GDM1 (cell line): ENCODE measurements around the gene HIGD1C.
"Not testable (repeated sequence)": the region's sequence is repeated elsewhere in the genome, so short reads cannot be mapped to it uniquely, and the experiment has no call there.

Experiments
- DNase-seq: peaks from one replicate; lab custom pipeline; 2025; lab: John Stamatoyannopoulos, UW

Gene HIGD1C

DNA sequence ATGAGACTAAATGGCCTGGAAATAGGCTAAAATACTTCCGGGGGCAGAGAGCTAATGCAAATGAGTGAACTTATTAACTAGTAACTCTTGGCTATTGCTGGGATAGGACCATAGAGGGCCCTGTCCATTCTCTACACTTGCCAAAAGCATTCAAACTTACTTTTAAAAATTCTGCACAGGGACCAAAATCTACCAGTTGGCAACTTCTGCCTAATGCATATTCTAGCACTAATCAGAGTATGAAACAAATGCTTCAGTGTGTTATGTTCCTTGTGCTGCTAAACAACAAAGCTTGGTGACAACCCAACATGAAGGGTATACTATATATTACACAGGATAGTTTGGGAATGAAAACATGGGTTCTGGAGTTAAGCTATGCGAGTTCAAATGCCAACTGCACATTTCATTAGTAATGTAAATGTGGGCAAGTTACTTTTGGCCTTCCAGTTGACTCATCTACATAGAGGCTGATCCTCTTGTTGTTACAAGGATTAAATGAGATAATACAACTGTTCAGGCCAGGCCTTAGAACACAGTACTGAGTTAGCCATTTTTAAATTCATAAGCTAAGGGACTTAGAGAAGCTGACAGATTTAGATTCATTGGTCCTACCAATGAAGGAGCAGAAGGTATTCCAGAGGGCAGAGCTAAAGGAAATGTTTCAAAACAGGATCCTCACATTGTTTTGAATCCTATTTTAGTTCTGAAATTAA lies 32.4 kb downstream of the HIGD1C start:
- no peak for DNase-seq

DNA sequence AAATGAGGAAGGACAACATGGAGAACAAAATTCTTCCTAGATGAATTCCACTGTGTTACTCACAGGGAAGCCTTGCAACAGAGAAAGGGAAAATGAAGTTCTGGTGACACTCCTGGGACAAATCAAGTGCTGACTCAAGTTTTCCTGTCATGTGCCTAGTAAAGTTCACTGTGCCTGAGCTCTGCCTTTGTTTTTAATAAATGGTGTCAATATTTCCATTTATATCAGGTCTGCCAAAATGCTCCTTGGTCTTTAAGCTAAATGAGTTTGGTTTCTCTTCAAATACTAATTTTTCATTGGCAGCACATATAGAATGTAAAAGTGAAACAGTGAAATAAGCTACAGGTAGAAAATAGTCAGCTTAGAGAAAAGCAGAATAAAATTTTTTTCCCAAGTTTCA lies 33.0 kb downstream of the HIGD1C start:
- no peak for DNase-seq

DNA sequence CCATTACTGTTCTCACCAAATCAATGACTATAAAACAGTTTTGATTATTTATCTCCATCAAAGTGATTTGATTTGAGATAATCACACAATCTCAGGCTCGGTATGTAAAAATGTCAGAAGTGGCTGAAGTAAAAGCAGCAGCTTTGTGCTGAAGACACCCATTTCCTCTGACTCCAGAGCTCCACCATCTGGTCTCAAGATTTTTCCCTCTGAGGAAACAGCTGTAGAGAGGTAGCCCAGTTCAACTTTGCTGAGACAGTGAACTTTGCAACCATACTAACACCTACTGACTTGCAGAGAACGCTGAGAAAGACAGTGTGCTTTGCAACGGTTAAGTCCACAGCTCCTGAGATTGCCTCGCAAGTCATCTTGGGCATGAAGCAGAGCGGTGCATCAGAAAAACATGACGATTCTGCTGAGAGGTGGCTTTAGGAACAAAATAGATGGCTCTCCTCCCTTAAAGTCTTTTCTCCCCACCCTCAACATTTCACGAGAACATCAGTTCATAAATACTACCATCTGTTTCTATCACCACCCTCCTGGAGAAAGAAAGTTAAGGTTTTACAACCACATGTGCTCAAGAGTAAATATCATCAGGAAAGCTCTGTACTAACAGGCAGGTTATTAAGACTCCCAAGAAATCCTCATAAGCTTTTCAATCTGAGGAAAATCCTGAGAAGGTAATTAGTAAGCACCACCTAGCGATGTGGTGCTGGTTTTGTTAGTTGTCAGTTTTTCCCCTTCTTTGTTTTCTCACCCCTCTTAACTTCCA lies 34.8 kb downstream of the HIGD1C start:
- DNase-seq: no peak

DNA sequence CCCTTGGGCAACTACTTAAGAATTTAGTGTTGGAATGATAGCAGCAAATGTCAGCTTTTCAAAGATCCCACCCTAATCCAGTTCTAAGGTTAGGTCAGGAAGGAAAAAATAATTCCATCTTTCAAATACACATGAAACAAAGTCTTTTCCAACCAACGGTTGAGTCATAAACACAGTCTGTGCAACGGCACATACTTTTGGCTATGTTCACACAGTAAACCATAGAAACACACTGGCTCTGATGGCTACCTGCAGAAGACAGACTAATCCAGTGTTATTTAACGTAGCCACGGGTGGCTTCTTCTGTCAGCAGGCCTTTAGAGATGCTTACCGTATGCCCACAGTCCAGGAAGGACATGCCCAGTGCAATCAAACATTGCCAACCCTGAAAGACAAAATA lies 35.7 kb downstream of the HIGD1C start:
- no peak for DNase-seq

DNA sequence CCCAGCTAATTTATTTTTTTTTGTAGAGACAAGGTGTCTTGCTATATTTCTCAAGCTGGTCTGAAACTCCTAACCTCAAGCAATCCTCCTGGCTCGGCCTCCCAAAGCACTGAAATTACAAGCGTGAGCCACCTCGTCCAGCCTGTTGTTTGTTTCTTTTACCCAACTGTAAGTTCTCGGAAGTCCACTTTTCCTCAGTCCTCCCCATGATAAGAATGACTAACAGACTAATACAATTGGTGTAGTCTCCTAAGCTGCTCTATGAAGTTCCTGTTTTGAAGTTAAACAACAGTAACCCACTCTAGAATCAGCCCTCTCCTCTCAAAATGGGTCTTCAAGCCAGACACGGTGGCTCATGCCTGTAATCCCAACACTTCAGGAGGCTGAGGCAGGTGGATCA lies 36.5 kb downstream of the HIGD1C start:
- DNase-seq: no peak

DNA sequence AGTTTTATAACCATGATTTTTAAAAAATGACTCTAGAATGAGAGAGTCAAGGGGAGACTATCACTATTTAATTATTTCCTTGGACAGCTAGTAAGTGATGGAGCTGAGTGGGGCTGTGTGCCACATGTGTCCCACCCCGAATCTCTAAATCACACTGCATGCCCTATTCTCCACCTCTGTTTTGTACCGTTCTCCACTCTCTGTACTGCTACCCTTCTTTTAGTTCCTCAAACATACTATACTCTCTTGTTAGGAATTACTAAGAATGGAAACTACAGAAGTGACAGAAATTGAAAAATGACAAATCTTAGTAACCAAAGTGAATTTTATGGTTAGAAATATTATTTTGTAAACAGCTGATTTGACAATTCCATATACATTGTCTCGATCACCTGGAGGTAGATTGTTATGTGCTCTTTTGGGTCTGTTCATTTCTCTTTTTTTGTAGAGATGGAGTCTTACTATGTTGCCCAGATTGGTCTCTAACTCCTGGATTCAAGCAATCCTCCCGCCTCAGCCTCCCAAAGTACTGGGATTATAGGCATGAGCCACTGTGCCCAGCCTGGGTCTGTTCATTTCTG lies 37.9 kb downstream of the HIGD1C start:
- DNase-seq: no peak

DNA sequence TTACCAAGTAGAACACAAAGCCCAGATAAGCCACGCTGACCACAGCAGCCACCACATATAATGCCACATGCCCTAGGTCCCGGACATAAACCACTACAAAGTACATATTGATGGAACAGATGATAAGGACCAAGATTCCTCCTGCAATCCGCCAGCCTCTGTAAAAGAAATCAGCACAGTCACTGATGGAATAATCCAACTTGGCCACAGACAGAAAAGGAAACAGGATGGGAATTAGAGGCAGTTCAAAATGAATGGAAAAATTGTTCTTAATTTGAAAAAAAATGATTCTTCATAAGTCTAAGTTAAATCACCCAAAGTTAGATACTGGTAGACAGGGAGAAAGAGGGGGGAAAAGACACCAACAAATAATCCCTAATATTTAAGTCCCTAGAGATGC lies 38.4 kb downstream of the HIGD1C start:
- no peak for DNase-seq

DNA sequence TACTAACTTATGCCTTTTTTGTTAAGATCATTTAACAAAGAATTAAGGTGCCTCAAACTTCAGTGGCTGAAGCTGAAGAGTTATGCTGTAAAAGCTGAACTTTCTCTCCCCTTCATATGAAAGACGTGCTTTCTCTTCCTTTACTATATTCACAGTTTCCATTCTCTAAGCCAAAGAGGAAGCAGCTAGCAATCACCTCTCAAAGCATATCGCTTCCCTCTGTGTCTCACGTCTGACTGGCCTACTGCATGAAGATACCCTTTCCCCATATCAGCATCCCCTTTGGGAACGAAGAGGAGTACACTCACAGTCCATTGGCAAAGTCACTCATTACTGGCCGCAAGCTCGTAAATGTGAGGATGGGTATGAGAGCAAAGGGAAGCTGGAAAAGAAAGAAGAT lies 38.9 kb downstream of the HIGD1C start:
- DNase-seq: no peak

DNA sequence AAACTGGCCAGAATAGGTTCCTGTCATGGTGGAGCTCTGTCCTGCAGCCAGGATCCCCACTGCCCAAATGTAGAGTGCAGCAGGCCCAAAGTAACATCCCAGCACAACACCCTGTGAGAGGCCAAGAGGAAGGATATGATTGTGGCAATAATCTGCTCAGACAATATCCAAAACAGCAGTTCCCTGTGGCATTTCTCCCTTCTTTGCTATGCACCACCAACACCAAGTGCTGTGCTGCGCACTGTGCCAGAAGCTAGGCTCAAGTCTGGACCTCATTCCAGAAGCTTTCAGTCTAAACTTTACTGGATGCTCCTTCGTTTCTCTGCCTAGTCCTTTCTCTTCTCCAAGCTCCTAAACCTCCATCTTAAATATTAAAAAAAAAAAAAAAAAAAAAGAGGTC lies 40.5 kb downstream of the HIGD1C start:
- no peak for DNase-seq

DNA sequence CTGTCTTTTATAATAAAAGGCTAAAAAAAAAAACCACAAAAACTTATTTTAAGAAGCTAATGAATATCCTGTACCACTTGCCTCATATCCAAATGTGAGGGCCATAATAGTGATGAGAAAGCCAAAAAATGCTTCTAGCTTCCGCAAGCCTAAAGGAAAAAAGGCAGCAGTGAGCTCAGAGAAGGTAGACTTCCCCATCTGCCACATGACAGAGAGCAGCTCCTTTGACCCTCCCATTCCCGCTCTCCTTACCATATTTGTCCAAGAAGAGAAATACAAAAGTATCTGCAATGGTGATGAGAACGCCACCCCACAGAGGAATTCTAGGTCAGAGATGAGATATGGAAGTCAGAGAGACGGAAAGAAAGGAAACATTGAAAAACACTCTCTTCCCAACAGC lies 46.7 kb downstream of the HIGD1C start:
- DNase-seq: no peak

DNA sequence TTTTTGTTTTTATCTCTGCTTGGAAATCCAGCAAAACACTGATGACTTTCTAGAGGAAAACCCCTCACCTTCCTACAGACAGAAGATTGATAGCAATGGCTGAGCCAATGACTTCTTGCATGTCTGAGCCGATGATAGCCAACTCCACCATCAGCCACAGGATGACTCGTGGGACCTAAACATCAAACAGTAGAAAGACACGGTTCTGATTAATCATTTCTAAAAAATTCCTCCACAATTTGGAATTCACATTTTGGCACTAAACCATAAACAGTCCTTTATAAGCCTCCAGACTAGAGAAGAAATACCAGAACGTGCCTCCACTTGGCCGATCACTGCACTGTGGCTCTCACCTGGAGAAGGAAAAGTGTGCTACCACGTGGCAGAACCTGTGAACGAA lies 47.9 kb downstream of the HIGD1C start:
- no peak for DNase-seq

DNA sequence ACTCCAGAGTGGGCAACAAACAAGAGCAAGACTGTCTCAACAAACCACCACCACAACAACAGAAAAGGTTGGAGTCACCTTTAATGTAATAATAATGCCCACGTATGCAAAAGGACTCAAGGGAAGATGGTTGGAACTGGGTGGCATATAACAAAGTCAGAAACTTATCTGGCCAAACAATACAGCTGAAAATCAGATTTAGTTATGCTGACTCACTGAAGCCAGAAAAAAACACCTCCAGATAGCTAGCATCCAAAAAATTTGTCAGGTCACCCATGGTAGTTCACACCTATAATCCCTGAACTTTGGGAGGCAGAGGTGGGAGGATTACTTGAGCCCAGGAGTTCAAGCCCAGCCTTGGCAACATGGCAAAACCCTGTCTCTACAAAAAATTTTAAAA lies 49.5 kb downstream of the HIGD1C start:
- no peak for DNase-seq

DNA sequence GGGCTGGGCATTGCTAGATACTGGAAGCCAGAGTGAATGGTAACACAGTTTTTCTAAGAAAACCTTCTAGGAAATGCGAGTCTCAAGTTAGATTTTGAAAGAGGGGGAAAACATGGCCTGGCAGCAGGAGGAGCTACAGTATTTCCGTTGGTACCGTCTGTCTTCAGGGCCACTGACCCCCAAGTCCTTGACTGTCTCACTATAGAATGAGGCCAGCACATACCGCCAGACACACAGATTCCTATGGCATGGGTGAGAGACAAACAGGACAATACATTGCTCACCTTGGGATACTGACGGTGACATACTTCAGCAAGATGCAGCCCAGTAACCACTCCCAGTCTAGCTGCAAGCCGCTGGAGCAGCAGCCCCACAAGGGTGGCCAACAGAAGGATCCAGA lies 52.2 kb downstream of the HIGD1C start:
- no peak for DNase-seq

DNA sequence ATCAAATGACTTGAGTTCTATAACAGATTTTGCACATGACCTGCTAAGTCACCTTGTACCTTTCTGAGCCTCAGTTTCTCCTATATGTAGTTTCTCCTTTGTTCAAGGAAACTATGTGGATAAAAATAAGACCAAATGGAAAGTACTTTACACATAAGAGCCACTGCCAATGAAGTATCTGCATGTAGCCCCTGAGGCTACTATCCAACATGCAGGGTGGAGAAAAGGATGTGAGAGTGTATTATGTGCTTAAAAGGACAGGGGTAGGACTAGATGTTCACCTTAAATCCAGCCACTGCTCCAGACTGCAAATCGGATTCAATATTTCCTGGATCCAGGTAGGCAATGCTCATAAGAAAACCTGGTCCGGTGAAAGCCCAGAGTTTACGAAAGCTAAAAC lies 52.7 kb downstream of the HIGD1C start:
- DNase-seq: no peak

DNA sequence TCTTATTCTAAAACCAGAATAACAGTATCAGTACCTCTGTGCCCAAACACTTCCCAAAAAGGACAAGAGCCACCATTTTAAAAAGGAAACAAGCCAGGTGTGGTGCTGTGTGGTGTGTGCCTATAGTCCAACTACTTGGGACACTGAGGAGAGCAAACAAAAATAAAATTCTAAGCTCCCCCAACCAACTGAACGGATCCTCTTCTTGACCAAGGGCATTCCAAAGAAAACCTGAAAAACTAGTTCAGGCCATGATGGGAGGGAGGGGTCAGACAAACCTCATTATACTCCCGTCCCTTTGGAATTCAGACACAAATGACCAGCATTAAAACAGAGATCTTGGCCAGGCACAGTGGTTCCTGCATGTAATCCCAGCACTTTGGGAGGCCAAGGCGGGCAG lies 53.3 kb downstream of the HIGD1C start:
- DNase-seq: no peak

DNA sequence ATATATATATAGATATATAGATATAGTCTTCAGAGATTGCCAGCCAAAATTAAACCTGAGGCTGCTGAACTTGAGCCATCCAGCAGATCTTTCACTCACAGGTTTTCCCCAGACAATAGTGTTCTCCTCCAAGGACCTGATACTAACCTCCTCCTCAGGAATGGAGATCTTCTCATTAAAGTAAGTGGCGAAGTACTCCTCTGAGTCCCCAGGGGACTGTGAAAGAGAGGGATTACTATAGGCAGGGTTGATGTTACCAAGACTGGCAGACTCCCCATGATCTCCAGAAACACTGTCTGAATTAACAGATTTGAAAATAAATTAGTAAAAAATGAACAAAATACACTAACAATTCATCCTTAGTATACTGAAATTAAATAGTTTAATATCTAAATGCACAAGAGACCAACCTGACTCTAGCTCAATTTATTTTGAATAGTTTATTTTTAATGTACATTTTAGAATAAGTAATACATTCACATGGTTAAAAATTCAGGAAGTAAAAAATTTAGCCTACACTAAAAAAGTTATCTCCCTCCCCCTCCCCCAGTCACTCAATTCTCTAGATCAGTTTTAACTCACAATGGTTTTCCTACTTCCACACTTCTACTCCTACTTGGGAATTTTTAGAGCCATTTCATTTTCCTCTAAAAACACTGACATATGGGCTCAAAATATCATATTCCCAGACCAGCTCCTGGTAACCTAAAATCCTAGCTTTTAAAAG lies 56.1 kb downstream of the HIGD1C start:
- DNase-seq: no peak

DNA sequence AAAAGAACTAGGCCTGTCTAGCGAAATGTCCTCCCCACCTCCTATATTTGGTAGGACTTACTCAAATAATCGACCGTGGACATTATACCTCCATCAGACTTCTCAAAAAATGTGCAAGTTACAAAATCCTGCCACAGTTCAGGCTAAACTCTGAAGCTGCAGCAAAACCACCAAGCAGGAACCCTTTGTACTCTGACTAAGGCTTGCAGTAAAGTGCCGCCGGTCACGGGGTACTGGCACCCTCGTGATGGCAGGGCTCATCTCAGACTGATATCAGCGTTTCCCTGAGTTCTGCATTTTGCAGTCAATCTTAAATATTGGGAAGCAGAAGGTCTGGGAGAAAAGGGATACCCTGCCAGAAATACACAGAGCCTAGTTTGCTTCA lies 56.7 kb downstream of the HIGD1C start:
- DNase-seq: no peak

DNA sequence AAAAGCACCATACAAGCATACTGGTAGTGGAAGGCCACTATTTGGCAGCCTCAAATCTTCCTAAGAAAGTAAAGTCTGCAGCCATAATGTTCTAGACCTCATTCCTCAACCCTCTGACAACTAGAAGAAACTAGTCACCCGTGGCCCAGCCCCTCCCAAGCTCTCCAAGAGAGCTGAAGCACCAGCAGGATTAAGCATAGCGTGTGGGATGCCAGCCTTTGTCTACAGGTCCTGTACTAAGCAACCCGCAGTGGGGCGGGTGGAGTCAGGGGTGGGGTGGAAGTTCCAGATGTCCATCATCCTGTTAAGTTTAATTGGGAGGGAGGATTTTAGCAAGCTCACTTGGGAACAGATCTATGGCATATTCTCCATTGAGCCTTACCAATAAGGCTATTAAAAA lies 59.6 kb downstream of the HIGD1C start:
- DNase-seq: no peak

DNA sequence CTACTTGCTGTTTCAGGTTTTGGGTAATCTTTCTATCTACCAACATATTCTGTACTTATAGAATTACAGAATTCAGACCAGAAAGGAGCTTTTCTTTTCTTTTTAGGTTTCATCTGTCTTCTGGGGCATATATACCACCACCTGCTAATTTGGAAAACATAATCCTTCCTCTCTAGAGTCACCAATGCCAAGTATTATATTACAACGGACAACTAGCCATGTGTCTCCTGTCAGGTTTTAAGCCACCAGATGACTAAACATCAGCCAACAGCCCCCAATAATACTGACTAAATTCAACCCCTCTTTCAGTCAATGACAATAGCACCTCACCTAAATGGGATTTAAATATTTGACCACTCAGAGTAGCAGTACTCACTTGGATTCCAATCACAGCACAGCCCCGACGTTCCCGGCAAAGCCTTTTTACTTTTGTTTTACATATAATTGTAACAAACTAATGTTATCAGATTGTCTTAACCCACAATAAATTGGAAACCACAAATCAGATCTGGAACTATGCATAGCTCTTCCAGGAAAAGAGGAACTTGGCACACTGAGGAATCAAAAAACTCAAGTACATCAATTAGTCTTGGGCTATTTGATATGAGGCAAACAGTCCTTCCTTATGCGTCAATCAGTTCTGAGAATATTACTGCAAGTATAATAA lies 60.4 kb downstream of the HIGD1C start:
- DNase-seq: no peak

DNA sequence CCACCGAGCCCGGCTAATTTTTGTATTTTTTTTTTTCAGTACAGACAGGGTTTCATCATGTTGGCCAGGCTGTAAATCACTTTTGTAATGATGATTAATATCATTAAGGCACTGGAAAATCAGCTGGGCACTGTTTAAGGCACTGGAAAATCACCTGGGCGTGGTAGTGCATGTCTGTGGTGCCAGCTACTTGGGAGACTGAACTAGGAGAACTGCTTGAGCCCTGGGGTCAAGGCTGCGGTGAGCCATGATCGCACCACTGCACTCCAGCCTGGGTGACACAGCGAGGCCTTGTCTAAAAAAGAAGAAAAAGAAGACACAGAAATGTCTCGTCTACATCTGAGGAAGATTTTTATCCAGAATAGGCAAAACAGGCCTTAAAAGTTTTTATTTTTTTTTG lies 61.1 kb downstream of the HIGD1C start:
- DNase-seq: no peak

DNA sequence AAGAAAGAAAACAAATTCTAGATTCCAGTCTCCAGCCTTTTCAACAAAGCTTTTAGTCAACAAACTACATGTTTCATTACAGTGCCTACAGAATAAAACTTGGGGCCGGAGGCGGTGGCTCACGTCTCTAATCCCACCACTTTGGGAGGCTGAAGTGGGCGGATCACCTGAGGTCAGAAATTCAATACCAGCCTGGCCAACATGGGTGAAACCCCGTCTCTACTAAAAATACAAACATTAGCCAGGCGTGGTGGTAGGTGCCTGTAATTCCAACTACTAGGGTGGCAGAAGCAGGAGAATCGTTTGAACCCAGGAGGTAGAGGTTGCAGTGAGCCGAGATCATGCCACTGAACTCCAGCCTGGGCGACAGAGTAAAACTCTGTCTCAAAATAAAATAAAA lies 62.1 kb downstream of the HIGD1C start:
- not testable (repeated sequence) for DNase-seq

DNA sequence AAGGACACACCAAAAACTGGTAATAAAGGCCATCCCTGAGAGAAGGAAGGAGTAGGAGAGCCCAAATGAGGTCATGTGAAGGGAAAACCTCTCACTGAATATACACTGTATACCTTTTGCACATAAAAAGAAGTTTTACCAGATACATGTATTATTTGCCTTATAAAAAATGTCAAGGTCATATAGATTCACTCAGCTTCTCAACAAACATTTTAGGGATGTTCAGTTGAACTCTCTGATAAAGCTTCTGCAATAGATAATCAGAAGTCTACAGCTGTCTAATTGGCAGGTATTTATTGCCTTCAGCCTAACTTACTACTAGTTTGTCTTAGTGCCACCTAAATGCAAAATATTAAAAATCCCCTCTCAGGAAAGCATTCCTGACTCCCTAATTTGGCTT lies 65.1 kb downstream of the HIGD1C start:
- DNase-seq: no peak
